ENCODE measurements around the gene WDR53. TPM values are rescaled to one million over a fixed set of nuclear protein-coding genes. Genes with fewer than 3 reads are reported as not detected.

WDR53 gene
- total RNA-seq, 4 donors from 2014 or later = 4.5 to 16.6 (median 12.2) TPM

GRCh38 chr3:196569003-196569516 is 706 bp upstream of the WDR53 start:
- TF ChIP-seq CTCF (IDR thresholded peaks at IDR 0.05) (no peak), POLR2A (IDR thresholded peaks at IDR 0.05) (no peak)
- WGBS, 2 donors = 0 to 1% methylated on average over 17 to 32 of the region's 44 CpGs
- intact Hi-C loops (cut with DNase I; ENCODE audit: low total_unique reads) = no loop called here
- peak overlapping the region; percentile 93 for H3K4me3 ChIP-seq (ENCODE audit: low read depth, poor library complexity, severe bottlenecking)
- peak in 1 of 2 donors; percentile 89 for DNase-seq (ENCODE audit: low spot score in 2 of 2)

GRCh38 chr3:196563721-196564225 is 4.6 kb downstream of the WDR53 start:
- 79 to 81% methylated on average over 9 of the region's 9 CpGs for WGBS, 2 donors
- intact Hi-C loops (cut with DNase I; ENCODE audit: low total_unique reads) = no loop called here
- DNase-seq (ENCODE audit: low spot score in 2 of 2) = no peak
- H3K4me3 ChIP-seq (ENCODE audit: low read depth, poor library complexity, severe bottlenecking) = no peak overlapping the region
- TF ChIP-seq CTCF (IDR thresholded peaks at IDR 0.05) (no peak), POLR2A (IDR thresholded peaks at IDR 0.05) (no peak)

- 45 to 50% methylated on average over 3 of the region's 3 CpGs for WGBS, 2 donors
- intact Hi-C loops (cut with DNase I; ENCODE audit: low total_unique reads) = no loop called here
- TF ChIP-seq CTCF (IDR thresholded peaks at IDR 0.05) = no peak
- no peak for TF ChIP-seq POLR2A (IDR thresholded peaks at IDR 0.05)
- H3K4me3 ChIP-seq (ENCODE audit: low read depth, poor library complexity, severe bottlenecking) = no peak overlapping the region
- no peak for DNase-seq (ENCODE audit: low spot score in 2 of 2)
Observed at GRCh38 chr3:196559826-196560225, 8.5 kb downstream of the WDR53 start.

GRCh38 chr3:196558476-196558875 is 9.9 kb downstream of the WDR53 start:
- TF ChIP-seq CTCF (IDR thresholded peaks at IDR 0.05) = no peak
- no peak for TF ChIP-seq POLR2A (IDR thresholded peaks at IDR 0.05)
- intact Hi-C loops (cut with DNase I; ENCODE audit: low total_unique reads) = no loop called here
- no peak for DNase-seq (ENCODE audit: low spot score in 2 of 2)
- no peak overlapping the region for H3K4me3 ChIP-seq (ENCODE audit: low read depth, poor library complexity, severe bottlenecking)

- intact Hi-C loops (cut with DNase I; ENCODE audit: low total_unique reads) = no loop called here
- TF ChIP-seq POLR2A (IDR thresholded peaks at IDR 0.05) (no peak), CTCF (IDR thresholded peaks at IDR 0.05) (no peak)
- 88% methylated on average over 5 of the region's 5 CpGs for WGBS, 2 donors
Observed at GRCh38 chr3:196557236-196557635, 11.1 kb downstream of the WDR53 start.

GRCh38 chr3:196555295-196555694 is 13.1 kb downstream of the WDR53 start:
- DNase-seq (ENCODE audit: low spot score in 2 of 2) = no peak
- intact Hi-C loops (cut with DNase I; ENCODE audit: low total_unique reads) = no loop called here
- no peak overlapping the region for H3K4me3 ChIP-seq (ENCODE audit: low read depth, poor library complexity, severe bottlenecking)
- TF ChIP-seq POLR2A (IDR thresholded peaks at IDR 0.05) = no peak
- TF ChIP-seq CTCF (IDR thresholded peaks at IDR 0.05) = no peak
- WGBS, 2 donors = 86 to 87% methylated on average over 3 of the region's 3 CpGs

More at GRCh38 chr3:196557236-196557635, 11.1 kb downstream of the WDR53 start:
- no peak for DNase-seq (ENCODE audit: low spot score in 2 of 2)
- H3K4me3 ChIP-seq (ENCODE audit: low read depth, poor library complexity, severe bottlenecking) = no peak overlapping the region

All from lower leg skin (tissue), 4 donors.